MM.1S (cell line): ENCODE results near the gene TTF2.

Source experiments
- DNase-seq: peaks from one replicate; pipeline ENCODE4 v3.0.0-alpha.2; 2015
- H2AFZ ChIP-seq: fragments of 300-600 bp; sonication (generic); 2 replicates; pipeline ENCODE4 v1.6.0; 2016; ENCODE audit warnings: antibody characterized with exemption, low read length
- H3F3A ChIP-seq: fragments of 300-600 bp; sonication (generic); 2 replicates; pipeline ENCODE4 v1.6.1; 2016; ENCODE audit warnings: mild to moderate bottlenecking, antibody characterized with exemption, low read length, moderate library complexity, mixed read lengths; ENCODE audit not compliant: insufficient read depth
- H3K27ac ChIP-seq: fragments of 300-600 bp; sonication (generic); 2 replicates; pipeline ENCODE4 v1.5.1; 2016; ENCODE audit warnings: mild to moderate bottlenecking, low read length
- H3K27me3 ChIP-seq: fragments of 300-600 bp; sonication (generic); replicated peaks from 2 replicates; pipeline ENCODE4 v1.6.0; 2016; ENCODE audit warnings: low read length; ENCODE audit not compliant: insufficient read depth
- H3K36me3 ChIP-seq: fragments of 300-600 bp; sonication (generic); replicated peaks from 2 replicates; pipeline ENCODE4 v1.6.1; 2016; ENCODE audit warnings: mild to moderate bottlenecking, low read length, mixed read lengths; ENCODE audit not compliant: insufficient read depth
- H3K4me1 ChIP-seq: fragments of 300-600 bp; sonication (generic); 2 replicates; pipeline ENCODE4 v1.6.1; 2016; ENCODE audit warnings: low read length, mixed read lengths
- H3K4me2 ChIP-seq: fragments of 300-600 bp; sonication (generic); 2 replicates; pipeline ENCODE4 v1.6.0; 2016; ENCODE audit warnings: low read depth, low read length
- H3K4me3 ChIP-seq: fragments of 300-600 bp; sonication (generic); 2 replicates; pipeline ENCODE4 v1.5.1; 2016; ENCODE audit warnings: low read length, mixed read lengths
- H3K79me2 ChIP-seq: fragments of 300-600 bp; sonication (generic); 2 replicates; pipeline ENCODE4 v1.6.1; 2016; ENCODE audit warnings: mixed run types, low read length, mixed read lengths
- H3K9ac ChIP-seq: fragments of 300-600 bp; sonication (generic); 2 replicates; pipeline ENCODE4 v1.6.1; 2016; ENCODE audit warnings: low read length, mixed read lengths
- H3K9me2 ChIP-seq: fragments of 300-600 bp; sonication (generic); replicated peaks from 2 replicates; pipeline ENCODE4 v1.6.1; 2016; ENCODE audit warnings: mild to moderate bottlenecking, low read length, mixed read lengths; ENCODE audit not compliant: insufficient read depth
- H3K9me3 ChIP-seq: fragments of 300-600 bp; sonication (generic); replicated peaks from 2 replicates; pipeline ENCODE4 v1.6.1; 2016; ENCODE audit warnings: mild to moderate bottlenecking, low read length, mixed read lengths; ENCODE audit not compliant: insufficient read depth
- H4K20me1 ChIP-seq: fragments of 300-600 bp; sonication (generic); 2 replicates; pipeline ENCODE4 v1.6.1; 2016; ENCODE audit warnings: mild to moderate bottlenecking, low read length, moderate library complexity, mixed read lengths; ENCODE audit not compliant: insufficient read depth
- CTCF ChIP-seq: fragments of 300-600 bp; sonication (generic); IDR thresholded peaks from 2 replicates; pipeline ENCODE4 v1.5.1; 2016; ENCODE audit warnings: antibody characterized with exemption, low read length, mixed read lengths
- EZH2 ChIP-seq: fragments of 300-600 bp; sonication (generic); optimal IDR thresholded peaks from 2 replicates; pipeline ENCODE3; 2017; ENCODE audit warnings: low read depth, mild to moderate bottlenecking, antibody characterized with exemption, low read length, mixed read lengths
- EZH2phosphoT487 ChIP-seq: fragments of 300-600 bp; sonication (generic); IDR thresholded peaks from 2 replicates; pipeline ENCODE4 v1.6.1; 2018; ENCODE audit warnings: antibody characterized with exemption, low read length

Gene TTF2

GRCh38 chr1:117112047-117112717 lies 52.1 kb downstream of the TTF2 start:
- Histone ChIP-seq H3K4me2 (no peak overlapping the region), H4K20me1 (no peaks in the 10 kb centered on the region), H3K9me3 (no peaks in the 10 kb centered on the region), H2AFZ (no peak overlapping the region), H3K9me2 (no peaks in the 10 kb centered on the region), H3K79me2 (no peaks in the 10 kb centered on the region), H3K27ac (no peak overlapping the region), H3K9ac (no peak overlapping the region), H3F3A (no peaks in the 10 kb centered on the region), H3K4me3 (no peak overlapping the region), H3K36me3 (no peaks in the 10 kb centered on the region), H3K4me1 (no peaks in the 10 kb centered on the region), H3K27me3 (no peaks in the 10 kb centered on the region)
- DNase-seq, result no peak
- TF ChIP-seq EZH2phosphoT487, result no peak
- no peak for TF ChIP-seq CTCF
- TF ChIP-seq EZH2, result no peak

GRCh38 chr1:117113199-117113598 lies 53.1 kb downstream of the TTF2 start:
- DNase-seq, result no peak
- Histone ChIP-seq H3K27ac (no peak overlapping the region), H3K36me3 (no peaks in the 10 kb centered on the region), H3K27me3 (no peaks in the 10 kb centered on the region), H2AFZ (no peak overlapping the region), H3K9ac (no peak overlapping the region), H3K4me3 (no peak overlapping the region), H3K9me2 (no peaks in the 10 kb centered on the region), H4K20me1 (no peaks in the 10 kb centered on the region), H3K4me1 (no peaks in the 10 kb centered on the region), H3K4me2 (no peak overlapping the region), H3F3A (no peaks in the 10 kb centered on the region), H3K9me3 (no peaks in the 10 kb centered on the region), H3K79me2 (no peaks in the 10 kb centered on the region)
- TF ChIP-seq CTCF (no peak), EZH2phosphoT487 (no peak), EZH2 (no peak)

GRCh38 chr1:117114877-117115276 lies 54.8 kb downstream of the TTF2 start:
- H2AFZ ChIP-seq, result no peak overlapping the region
- H3K79me2 ChIP-seq, result no peaks in the 10 kb centered on the region
- no peaks in the 10 kb centered on the region for H3K9me3 ChIP-seq
- DNase-seq, result no peak
- no peaks in the 10 kb centered on the region for H3K9me2 ChIP-seq
- H3F3A ChIP-seq, result no peaks in the 10 kb centered on the region
- no peaks in the 10 kb centered on the region for H3K4me1 ChIP-seq
- TF ChIP-seq CTCF, result no peak
- H3K27me3 ChIP-seq, result no peaks in the 10 kb centered on the region
- no peak overlapping the region for H3K27ac ChIP-seq
- H4K20me1 ChIP-seq, result no peaks in the 10 kb centered on the region
- no peaks in the 10 kb centered on the region for H3K36me3 ChIP-seq
- no peak overlapping the region for H3K4me2 ChIP-seq
- H3K9ac ChIP-seq, result no peak overlapping the region
- H3K4me3 ChIP-seq, result no peak overlapping the region
